Fibroblast of skin of abdomen (primary cell): Measurements from ENCODE around the gene NUP214.
A peak's percentile ranks its signal among the peaks of the same experiment; 100 is the strongest.

Source experiments
- DNase-seq: peaks from one replicate; pipeline ENCODE4 v3.0.0-alpha.2; 2013

NUP214 gene

GRCh38 chr9:131277910-131278701 is 152.7 kb downstream of the NUP214 start:
- peak; percentile 79 for DNase-seq

- DNase-seq = no peak
Measured at GRCh38 chr9:131278702-131279111, 153.3 kb downstream of the NUP214 start.

- DNase-seq = no peak
Measured at GRCh38 chr9:131279196-131279862, 153.9 kb downstream of the NUP214 start.

- DNase-seq = peak; percentile 9
Measured at GRCh38 chr9:131279863-131280570, 154.6 kb downstream of the NUP214 start.

GRCh38 chr9:131280660-131281059 is 155.3 kb downstream of the NUP214 start:
- no peak for DNase-seq

- DNase-seq = no peak
Measured at GRCh38 chr9:131281119-131281965, 156.0 kb downstream of the NUP214 start.

- DNase-seq = no peak
Measured at GRCh38 chr9:131282175-131282574, 156.8 kb downstream of the NUP214 start.

- no peak for DNase-seq
Measured at GRCh38 chr9:131282688-131283422, 157.5 kb downstream of the NUP214 start.
